GM19395 (cell line): Measurements from ENCODE around the gene DHRS12.
"Not testable (repeated sequence)": the region's sequence is repeated elsewhere in the genome, so short reads cannot be mapped to it uniquely, and the experiment has no call there.

Experiments used
- ATAC-seq: cut with Tn5 transposase; IDR thresholded peaks from one replicate; pipeline ENCODE4 v1.9.1; 2021; ENCODE audit warnings: mild to moderate bottlenecking, moderate library complexity; ENCODE audit not compliant: unreplicated experiment

DHRS12 gene

GRCh38 chr13:51828730-51829567, 25.0 kb upstream of the DHRS12 start:
- ATAC-seq, result no peak

GRCh38 chr13:51827254-51827653, 23.3 kb upstream of the DHRS12 start:
- ATAC-seq, result no peak

- no peak for ATAC-seq
Observed at GRCh38 chr13:51826606-51827005, 22.6 kb upstream of the DHRS12 start.

GRCh38 chr13:51825681-51826254, 21.8 kb upstream of the DHRS12 start:
- no peak for ATAC-seq

- ATAC-seq, result no peak
Observed at GRCh38 chr13:51825165-51825592, 21.2 kb upstream of the DHRS12 start.

GRCh38 chr13:51824712-51825111, 20.7 kb upstream of the DHRS12 start:
- ATAC-seq, result not testable (repeated sequence)

- ATAC-seq, result no peak
Observed at GRCh38 chr13:51823863-51824262, 19.9 kb upstream of the DHRS12 start.

- ATAC-seq, result no peak
Observed at GRCh38 chr13:51823359-51823758, 19.4 kb upstream of the DHRS12 start.

- no peak for ATAC-seq
Observed at GRCh38 chr13:51822106-51822815, 18.3 kb upstream of the DHRS12 start.

GRCh38 chr13:51821606-51822005, 17.6 kb upstream of the DHRS12 start:
- ATAC-seq, result no peak

- no peak for ATAC-seq
Observed at GRCh38 chr13:51820016-51820597, 16.1 kb upstream of the DHRS12 start.

GRCh38 chr13:51819544-51819943, 15.6 kb upstream of the DHRS12 start:
- no peak for ATAC-seq

- no peak for ATAC-seq
Observed at GRCh38 chr13:51818781-51819511, 15.0 kb upstream of the DHRS12 start.

GRCh38 chr13:51818276-51818675, 14.3 kb upstream of the DHRS12 start:
- ATAC-seq, result no peak

- ATAC-seq, result no peak
Observed at GRCh38 chr13:51817717-51818116, 13.8 kb upstream of the DHRS12 start.

GRCh38 chr13:51816604-51817249, 12.8 kb upstream of the DHRS12 start:
- no peak for ATAC-seq

- no peak for ATAC-seq
Observed at GRCh38 chr13:51815848-51816247, 11.9 kb upstream of the DHRS12 start.

GRCh38 chr13:51814825-51815650, 11.1 kb upstream of the DHRS12 start:
- ATAC-seq, result peak; percentile 81

GRCh38 chr13:51814071-51814470, 10.1 kb upstream of the DHRS12 start:
- no peak for ATAC-seq
